ENCODE data around the gene TTLL1. TPM values are rescaled to one million over a fixed set of nuclear protein-coding genes. Genes with fewer than 3 reads are reported as not detected.

Gene TTLL1
- total and polyA plus RNA-seq, 2 donors (not counting 3 experiments of a cell fraction or from before 2014, with no cell fraction given) = 9.0 to 17.0 TPM

DNA sequence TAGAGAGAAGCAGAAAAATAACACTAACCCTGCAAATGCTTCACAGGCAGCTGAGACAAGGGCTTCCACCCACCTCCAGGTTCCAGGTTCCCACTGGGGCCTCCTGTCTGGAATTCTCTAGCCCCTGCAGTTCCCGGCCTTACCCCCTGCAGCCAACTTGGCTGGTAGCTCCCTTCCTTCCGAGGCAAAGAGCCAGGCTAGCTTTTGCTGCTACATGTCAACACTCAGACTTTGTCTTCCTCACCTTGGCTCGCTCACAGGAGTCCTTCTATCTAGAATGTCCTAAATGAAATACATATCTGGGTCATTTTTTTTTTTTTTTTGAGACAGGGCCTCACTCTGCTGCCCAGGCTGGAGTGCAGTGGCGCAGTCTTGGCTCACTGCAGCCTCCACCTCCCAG is 9.9 kb upstream of the TTLL1 start:
- H2AFZ ChIP-seq (ENCODE audit: low read depth, low read length) = no peak overlapping the region
- H3K4me2 ChIP-seq (ENCODE audit: insufficient read depth, low read length) = no peak overlapping the region
- FAIRE-seq = no peak
- no peak overlapping the region for H3K27ac ChIP-seq (ENCODE audit: insufficient read depth, low read depth, low read length)
- no peaks in the 10 kb centered on the region for H3K27me3 ChIP-seq (ENCODE audit: control insufficient read depth in 2 of 2, insufficient read depth in 2 of 2, low read length in 2 of 2)
- no peaks in the 10 kb centered on the region for H3K9me1 ChIP-seq (replicated peaks; ENCODE audit: control insufficient read depth, extremely low read depth, insufficient read depth, low read length)
- dilution Hi-C loops (cut with MboI; ENCODE audit: extremely low pct_ligation_motif_present, low sequenced_read_pairs) (no loop called here), intact Hi-C loops (cut with micrococcal nuclease) (no loop called here)
- BruUV-seq (replicated peaks) = no TSS peak
- H4K20me1 ChIP-seq (replicated peaks; ENCODE audit: control insufficient read depth, extremely low read depth, insufficient read depth, low read length) = no peaks in the 10 kb centered on the region
- DNase-seq (ENCODE audit: low read depth, low spot score) = no peak
- TF ChIP-seq FOS (IDR thresholded peaks at IDR 0.05; ENCODE audit: borderline replicate concordance, insufficient read depth, low read length) (no peak), JUN (IDR thresholded peaks at IDR 0.05; ENCODE audit: borderline replicate concordance, insufficient read depth, insufficient read length, low read depth) (no peak), POLR2A (IDR thresholded peaks at IDR 0.05; ENCODE audit: low read depth, low read length) (no peak), GATA2 (IDR thresholded peaks at IDR 0.05; ENCODE audit: insufficient read depth, insufficient read length, low read depth, low read length) (no peak), MYC (IDR thresholded peaks at IDR 0.05; ENCODE audit: low read depth, low read length) (no peak), POLR2AphosphoS5 (IDR thresholded peaks at IDR 0.05; ENCODE audit: insufficient read depth, low read depth, low read length) (no peak), EZH2 (IDR thresholded peaks at IDR 0.05; ENCODE audit: borderline replicate concordance, low read depth, low read length, severe bottlenecking) (no peak)
- TF ChIP-seq, protein P1, sequence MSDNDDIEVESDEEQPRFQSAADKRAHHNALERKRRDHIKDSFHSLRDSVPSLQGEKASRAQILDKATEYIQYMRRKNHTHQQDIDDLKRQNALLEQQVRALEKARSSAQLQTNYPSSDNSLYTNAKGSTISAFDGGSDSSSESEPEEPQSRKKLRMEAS (IDR thresholded peaks at IDR 0.05; ENCODE audit: insufficient read depth, insufficient read length) = no peak
- TF ChIP-seq, protein P2, sequence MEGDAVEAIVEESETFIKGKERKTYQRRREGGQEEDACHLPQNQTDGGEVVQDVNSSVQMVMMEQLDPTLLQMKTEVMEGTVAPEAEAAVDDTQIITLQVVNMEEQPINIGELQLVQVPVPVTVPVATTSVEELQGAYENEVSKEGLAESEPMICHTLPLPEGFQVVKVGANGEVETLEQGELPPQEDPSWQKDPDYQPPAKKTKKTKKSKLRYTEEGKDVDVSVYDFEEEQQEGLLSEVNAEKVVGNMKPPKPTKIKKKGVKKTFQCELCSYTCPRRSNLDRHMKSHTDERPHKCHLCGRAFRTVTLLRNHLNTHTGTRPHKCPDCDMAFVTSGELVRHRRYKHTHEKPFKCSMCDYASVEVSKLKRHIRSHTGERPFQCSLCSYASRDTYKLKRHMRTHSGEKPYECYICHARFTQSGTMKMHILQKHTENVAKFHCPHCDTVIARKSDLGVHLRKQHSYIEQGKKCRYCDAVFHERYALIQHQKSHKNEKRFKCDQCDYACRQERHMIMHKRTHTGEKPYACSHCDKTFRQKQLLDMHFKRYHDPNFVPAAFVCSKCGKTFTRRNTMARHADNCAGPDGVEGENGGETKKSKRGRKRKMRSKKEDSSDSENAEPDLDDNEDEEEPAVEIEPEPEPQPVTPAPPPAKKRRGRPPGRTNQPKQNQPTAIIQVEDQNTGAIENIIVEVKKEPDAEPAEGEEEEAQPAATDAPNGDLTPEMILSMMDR (IDR thresholded peaks at IDR 0.05; ENCODE audit: extremely low read depth in 1 of 2, insufficient read depth in 1 of 2, low read depth in 1 of 2, low read length in 2 of 2) = no peak
- H3K9ac ChIP-seq (replicated peaks; ENCODE audit: extremely low read depth, insufficient read depth, low read length) = no peak overlapping the region
- ChIA-PET CTCF (interaction anchor here (0.8 to 1.6 kb wide), 3 partner anchors 9 to 11 kb away, joined by 3 to 11 read pairs (median 4); partner anchors contain the start of gene BIK), POLR2A (no interaction called here)
- no peaks in the 10 kb centered on the region for H3K9me3 ChIP-seq (replicated peaks; ENCODE audit: control insufficient read depth, insufficient read depth, low read length)
- no peaks in the 10 kb centered on the region for H3K79me2 ChIP-seq (ENCODE audit: control insufficient read depth, insufficient read depth, low read length)
- no peaks in the 10 kb centered on the region for H3K36me3 ChIP-seq (ENCODE audit: control insufficient read depth in 2 of 2, extremely low read depth in 1 of 2, insufficient read depth in 2 of 2, low read length in 2 of 2)
- H3K4me1 ChIP-seq (ENCODE audit: control insufficient read depth, extremely low read depth, insufficient read depth, low read length) = peaks cover 3% of the 10 kb centered on the region
- no peak overlapping the region for H3K4me3 ChIP-seq (replicated peaks in 1 of 3; ENCODE audit: insufficient read depth in 1 of 3, low read depth in 1 of 3, low read length in 3 of 3)
